22Rv1 (cell line): ENCODE measurements around the gene ZNF629.

Experiments
- ZFX ChIP-seq: fragments of 450-650 bp; IDR thresholded peaks from 2 replicates; pipeline ENCODE4 v1.6.1; 2017; ENCODE audit warnings: antibody characterized with exemption, borderline replicate concordance
- TF ChIP-seq, protein P1 (sequence below): fragments of 450-650 bp; IDR thresholded peaks from 2 replicates; pipeline ENCODE4 v1.5.1; 2017; ENCODE audit warnings: mild to moderate bottlenecking

DNA sequence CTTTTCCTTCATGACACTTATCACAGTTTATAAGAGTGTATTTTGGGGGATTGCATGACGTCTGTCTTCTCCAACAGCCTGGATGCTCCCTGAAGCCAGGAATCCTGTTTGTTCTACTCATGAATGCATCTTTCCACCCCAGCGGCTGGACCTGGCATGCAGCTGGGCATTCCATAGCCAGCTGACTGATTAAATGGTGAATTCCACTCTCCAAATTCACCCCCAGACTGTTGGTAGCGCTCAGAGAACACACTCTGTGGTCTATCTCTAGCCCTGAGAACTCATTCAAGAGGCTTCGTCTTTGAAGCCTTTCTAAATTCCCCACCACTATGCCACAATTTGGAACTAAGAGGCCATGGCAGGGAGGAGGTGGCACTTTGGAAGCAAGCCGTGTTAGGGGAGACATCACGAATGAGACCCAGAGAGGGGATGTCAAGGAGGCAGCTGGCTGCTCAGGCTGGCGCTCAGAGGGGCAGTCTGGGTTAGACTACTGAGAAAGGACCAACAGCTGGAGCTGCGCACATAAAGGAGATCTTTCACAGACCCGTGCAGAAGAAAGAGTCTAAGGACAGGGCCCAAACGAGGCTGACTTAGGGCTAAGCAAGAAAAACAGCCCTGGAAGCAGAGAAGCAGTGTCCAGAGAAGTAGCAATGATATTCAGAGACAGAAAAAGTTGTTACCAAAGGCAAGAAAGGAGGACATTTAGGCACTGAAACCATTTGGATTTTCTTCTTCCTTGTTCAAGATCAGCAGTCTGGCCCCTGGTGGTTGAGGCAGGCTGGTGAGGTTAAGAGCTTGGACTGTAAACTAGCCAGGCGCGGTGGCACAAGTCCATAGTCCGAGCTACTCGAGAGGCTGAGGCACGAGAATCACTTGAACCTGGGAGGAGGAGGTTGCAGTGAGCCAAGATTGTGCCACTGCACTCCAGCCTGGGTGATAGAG lies 42.4 kb upstream of the ZNF629 start:
- TF ChIP-seq, protein P1, sequence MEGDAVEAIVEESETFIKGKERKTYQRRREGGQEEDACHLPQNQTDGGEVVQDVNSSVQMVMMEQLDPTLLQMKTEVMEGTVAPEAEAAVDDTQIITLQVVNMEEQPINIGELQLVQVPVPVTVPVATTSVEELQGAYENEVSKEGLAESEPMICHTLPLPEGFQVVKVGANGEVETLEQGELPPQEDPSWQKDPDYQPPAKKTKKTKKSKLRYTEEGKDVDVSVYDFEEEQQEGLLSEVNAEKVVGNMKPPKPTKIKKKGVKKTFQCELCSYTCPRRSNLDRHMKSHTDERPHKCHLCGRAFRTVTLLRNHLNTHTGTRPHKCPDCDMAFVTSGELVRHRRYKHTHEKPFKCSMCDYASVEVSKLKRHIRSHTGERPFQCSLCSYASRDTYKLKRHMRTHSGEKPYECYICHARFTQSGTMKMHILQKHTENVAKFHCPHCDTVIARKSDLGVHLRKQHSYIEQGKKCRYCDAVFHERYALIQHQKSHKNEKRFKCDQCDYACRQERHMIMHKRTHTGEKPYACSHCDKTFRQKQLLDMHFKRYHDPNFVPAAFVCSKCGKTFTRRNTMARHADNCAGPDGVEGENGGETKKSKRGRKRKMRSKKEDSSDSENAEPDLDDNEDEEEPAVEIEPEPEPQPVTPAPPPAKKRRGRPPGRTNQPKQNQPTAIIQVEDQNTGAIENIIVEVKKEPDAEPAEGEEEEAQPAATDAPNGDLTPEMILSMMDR, result no peak
- no peak for TF ChIP-seq ZFX
